Stimulated activated CD8-positive, alpha-beta memory T cell treated with anti-CD3 and anti-CD28 coated beads, Interleukin-4, amount 100 ng/mL, for 24 hours (primary cell): ENCODE data around the gene CDH18.

ENCODE experiments used
- DNase-seq: peaks from one replicate; pipeline ENCODE4 v3.0.0-alpha.2; 2020; ENCODE audit warnings: low read depth

CDH18 gene

GRCh38 chr5:19424506-19424905, 563.5 kb downstream of the CDH18 start:
- no peak for DNase-seq
